Activated naive CD8-positive, alpha-beta T cell (primary cell): ENCODE results near the gene FRMD1.

Source experiments
- H3K27ac Mint-ChIP-seq: one replicate; pipeline ENCODE4 v1.8.0; 2021; ENCODE audit warnings: mixed read lengths
- H3K27me3 Mint-ChIP-seq: one replicate; pipeline ENCODE4 v1.8.0; 2021; ENCODE audit warnings: mixed read lengths
- H3K36me3 Mint-ChIP-seq: one replicate; pipeline ENCODE4 v1.8.0; 2021; ENCODE audit warnings: mixed read lengths
- H3K4me1 Mint-ChIP-seq: one replicate; pipeline ENCODE4 v1.8.0; 2021; ENCODE audit warnings: low read depth, mixed read lengths
- H3K4me3 Mint-ChIP-seq: one replicate; pipeline ENCODE4 v1.8.0; 2021; ENCODE audit warnings: mild to moderate bottlenecking, mixed read lengths
- H3K9me3 Mint-ChIP-seq: one replicate; pipeline ENCODE4 v1.8.0; 2021; ENCODE audit warnings: low read depth, mixed read lengths

FRMD1 gene

GRCh38 chr6:168092541-168092940 is 13.5 kb upstream of the FRMD1 start:
- peaks cover 2% of the 10 kb centered on the region for H3K27me3 Mint-ChIP-seq
- no peaks in the 10 kb centered on the region for H3K4me1 Mint-ChIP-seq
- no peaks in the 10 kb centered on the region for H3K9me3 Mint-ChIP-seq
- H3K4me3 Mint-ChIP-seq, result no peak overlapping the region
- H3K27ac Mint-ChIP-seq, result no peak overlapping the region
- H3K36me3 Mint-ChIP-seq, result no peaks in the 10 kb centered on the region

GRCh38 chr6:168091381-168092264 is 12.6 kb upstream of the FRMD1 start:
- H3K27ac Mint-ChIP-seq, result no peak overlapping the region
- H3K4me3 Mint-ChIP-seq, result no peak overlapping the region
- H3K9me3 Mint-ChIP-seq, result no peaks in the 10 kb centered on the region
- peaks cover 2% of the 10 kb centered on the region for H3K27me3 Mint-ChIP-seq
- no peaks in the 10 kb centered on the region for H3K36me3 Mint-ChIP-seq
- no peaks in the 10 kb centered on the region for H3K4me1 Mint-ChIP-seq

- peaks cover 2% of the 10 kb centered on the region for H3K27me3 Mint-ChIP-seq
- no peaks in the 10 kb centered on the region for H3K4me1 Mint-ChIP-seq
- no peak overlapping the region for H3K27ac Mint-ChIP-seq
- H3K9me3 Mint-ChIP-seq, result no peaks in the 10 kb centered on the region
- no peak overlapping the region for H3K4me3 Mint-ChIP-seq
- H3K36me3 Mint-ChIP-seq, result no peaks in the 10 kb centered on the region
Measured at GRCh38 chr6:168090706-168091105, 11.7 kb upstream of the FRMD1 start.

- Mint-ChIP-seq H3K36me3 (no peaks in the 10 kb centered on the region), H3K4me3 (no peak overlapping the region), H3K9me3 (no peaks in the 10 kb centered on the region), H3K4me1 (no peaks in the 10 kb centered on the region), H3K27me3 (peaks cover 2% of the 10 kb centered on the region), H3K27ac (no peak overlapping the region)
Measured at GRCh38 chr6:168090064-168090690, 11.2 kb upstream of the FRMD1 start.

- Mint-ChIP-seq H3K36me3 (no peaks in the 10 kb centered on the region), H3K4me3 (no peak overlapping the region), H3K27ac (no peak overlapping the region), H3K27me3 (peaks cover 2% of the 10 kb centered on the region), H3K4me1 (no peaks in the 10 kb centered on the region), H3K9me3 (no peaks in the 10 kb centered on the region)
Measured at GRCh38 chr6:168089186-168090063, 10.4 kb upstream of the FRMD1 start.

GRCh38 chr6:168088161-168089053 is 9.4 kb upstream of the FRMD1 start:
- Mint-ChIP-seq H3K27ac (no peak overlapping the region), H3K9me3 (no peaks in the 10 kb centered on the region), H3K27me3 (peaks cover 2% of the 10 kb centered on the region), H3K4me3 (no peak overlapping the region), H3K36me3 (no peaks in the 10 kb centered on the region), H3K4me1 (no peaks in the 10 kb centered on the region)

- Mint-ChIP-seq H3K36me3 (no peaks in the 10 kb centered on the region), H3K9me3 (no peaks in the 10 kb centered on the region)
Measured at GRCh38 chr6:168087436-168088160, 8.6 kb upstream of the FRMD1 start.

GRCh38 chr6:168086616-168087015 is 7.6 kb upstream of the FRMD1 start:
- H3K4me3 Mint-ChIP-seq, result no peak overlapping the region
- peaks cover 2% of the 10 kb centered on the region for H3K27me3 Mint-ChIP-seq
- no peaks in the 10 kb centered on the region for H3K4me1 Mint-ChIP-seq
- no peaks in the 10 kb centered on the region for H3K9me3 Mint-ChIP-seq
- no peaks in the 10 kb centered on the region for H3K36me3 Mint-ChIP-seq
- H3K27ac Mint-ChIP-seq, result no peak overlapping the region

More at GRCh38 chr6:168087436-168088160, 8.6 kb upstream of the FRMD1 start:
- Mint-ChIP-seq H3K27ac (no peak overlapping the region), H3K4me1 (no peaks in the 10 kb centered on the region), H3K4me3 (no peak overlapping the region), H3K27me3 (peaks cover 2% of the 10 kb centered on the region)

GRCh38 chr6:168086066-168086465 is 7.1 kb upstream of the FRMD1 start:
- Mint-ChIP-seq H3K36me3 (no peaks in the 10 kb centered on the region), H3K4me3 (no peak overlapping the region), H3K27me3 (peaks cover 2% of the 10 kb centered on the region), H3K27ac (no peak overlapping the region), H3K9me3 (no peaks in the 10 kb centered on the region), H3K4me1 (no peaks in the 10 kb centered on the region)

- no peak overlapping the region for H3K27ac Mint-ChIP-seq
- H3K9me3 Mint-ChIP-seq, result no peaks in the 10 kb centered on the region
- H3K4me3 Mint-ChIP-seq, result no peak overlapping the region
- no peaks in the 10 kb centered on the region for H3K4me1 Mint-ChIP-seq
- H3K27me3 Mint-ChIP-seq, result no peaks in the 10 kb centered on the region
- H3K36me3 Mint-ChIP-seq, result no peaks in the 10 kb centered on the region
Measured at GRCh38 chr6:168084465-168085160, 5.6 kb upstream of the FRMD1 start.

- Mint-ChIP-seq H3K4me1 (no peaks in the 10 kb centered on the region), H3K27ac (no peak overlapping the region), H3K36me3 (no peaks in the 10 kb centered on the region), H3K4me3 (no peak overlapping the region), H3K27me3 (no peaks in the 10 kb centered on the region), H3K9me3 (no peaks in the 10 kb centered on the region)
Measured at GRCh38 chr6:168083514-168083885, 4.5 kb upstream of the FRMD1 start.

- no peaks in the 10 kb centered on the region for H3K27me3 Mint-ChIP-seq
- no peaks in the 10 kb centered on the region for H3K4me1 Mint-ChIP-seq
- H3K36me3 Mint-ChIP-seq, result no peaks in the 10 kb centered on the region
- H3K27ac Mint-ChIP-seq, result no peak overlapping the region
- no peaks in the 10 kb centered on the region for H3K9me3 Mint-ChIP-seq
- no peak overlapping the region for H3K4me3 Mint-ChIP-seq
Measured at GRCh38 chr6:168082860-168083513, 4.0 kb upstream of the FRMD1 start.
